GM19455 (cell line): Measurements from ENCODE around the gene ETV6.

ENCODE experiments used
- ATAC-seq: cut with Tn5 transposase; IDR thresholded peaks from one replicate; pipeline ENCODE4 v1.9.1; 2021; ENCODE audit not compliant: unreplicated experiment

Gene ETV6

GRCh38 chr12:11771356-11771755 is 121.9 kb downstream of the ETV6 start:
- no peak for ATAC-seq

- ATAC-seq: no peak
Measured at GRCh38 chr12:11771895-11772502, 122.5 kb downstream of the ETV6 start.

DNA sequence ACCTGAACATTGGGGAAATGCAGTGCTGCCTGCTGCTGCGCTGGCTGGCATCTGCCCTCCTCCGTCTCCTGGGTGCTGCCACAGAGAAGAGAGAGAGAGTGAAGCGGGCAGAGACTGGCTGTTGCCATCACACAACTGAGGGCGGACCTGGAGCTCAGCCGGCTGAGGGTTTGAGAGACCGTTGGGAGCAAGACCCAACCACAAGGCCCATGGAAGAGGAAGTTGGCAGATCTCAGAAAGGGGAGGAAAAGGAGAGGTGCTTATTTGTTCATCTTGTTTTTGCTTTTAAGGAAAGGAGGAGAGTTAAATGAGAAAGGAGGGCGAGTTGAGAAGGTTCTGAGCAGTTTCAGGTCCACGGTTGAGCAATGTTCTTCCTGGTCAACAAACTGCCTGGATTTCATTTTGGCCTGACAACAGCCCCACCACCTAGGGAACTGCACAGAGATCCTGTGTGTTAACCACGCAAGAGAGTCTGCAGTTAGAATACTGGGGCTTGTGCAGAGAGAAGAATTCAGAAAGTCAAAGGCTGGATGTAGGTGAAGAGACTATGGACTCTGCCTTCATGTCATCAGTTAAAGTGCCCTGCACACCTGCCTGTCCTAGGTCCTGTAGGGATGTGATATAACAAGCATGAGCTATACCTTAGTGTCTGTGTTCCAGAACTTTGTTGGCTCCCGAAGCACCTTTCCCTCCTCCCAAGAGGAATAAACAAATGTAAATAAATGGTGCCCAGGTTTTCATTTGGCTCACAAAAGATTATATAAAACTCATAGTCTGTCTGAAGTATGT is 124.6 kb downstream of the ETV6 start:
- ATAC-seq: no peak

DNA sequence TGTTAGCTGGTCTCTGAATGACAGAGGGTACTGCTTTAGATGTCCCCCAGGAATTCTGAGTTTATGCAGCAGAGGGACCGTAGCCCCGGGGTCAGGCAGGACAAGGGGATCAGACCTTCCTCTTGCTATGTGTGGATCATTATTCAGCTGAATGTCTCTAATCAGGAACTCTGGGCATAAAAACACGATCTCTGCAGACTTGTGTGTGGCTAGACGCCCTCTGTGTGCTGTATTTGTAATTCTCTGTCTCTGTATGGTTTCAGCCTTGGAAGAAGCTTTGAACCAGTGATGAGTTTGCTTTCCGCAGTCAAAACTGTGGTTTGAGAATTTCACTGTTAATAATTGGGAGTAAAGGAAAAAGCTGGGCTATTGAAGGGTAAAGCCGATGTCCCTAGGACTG is 125.3 kb downstream of the ETV6 start:
- ATAC-seq: no peak

DNA sequence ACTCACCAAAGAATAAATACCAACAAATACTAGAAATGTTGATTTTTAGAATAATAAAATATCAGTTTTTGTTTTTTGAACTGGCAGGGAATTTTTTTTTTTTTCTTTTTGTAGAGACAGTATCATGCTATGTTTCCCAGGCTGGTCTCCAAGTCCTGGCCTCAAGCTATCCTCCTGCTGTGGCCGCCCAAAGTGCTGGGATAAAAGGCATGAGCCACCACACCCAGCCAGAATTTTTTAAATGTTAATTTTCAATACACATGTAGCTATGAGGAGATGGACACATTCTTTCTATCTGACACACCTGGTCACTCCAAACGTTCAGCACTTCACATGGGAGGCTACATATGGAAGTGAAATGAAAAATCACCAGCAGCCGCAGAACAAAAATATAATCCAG is 126.8 kb downstream of the ETV6 start:
- no peak for ATAC-seq

DNA sequence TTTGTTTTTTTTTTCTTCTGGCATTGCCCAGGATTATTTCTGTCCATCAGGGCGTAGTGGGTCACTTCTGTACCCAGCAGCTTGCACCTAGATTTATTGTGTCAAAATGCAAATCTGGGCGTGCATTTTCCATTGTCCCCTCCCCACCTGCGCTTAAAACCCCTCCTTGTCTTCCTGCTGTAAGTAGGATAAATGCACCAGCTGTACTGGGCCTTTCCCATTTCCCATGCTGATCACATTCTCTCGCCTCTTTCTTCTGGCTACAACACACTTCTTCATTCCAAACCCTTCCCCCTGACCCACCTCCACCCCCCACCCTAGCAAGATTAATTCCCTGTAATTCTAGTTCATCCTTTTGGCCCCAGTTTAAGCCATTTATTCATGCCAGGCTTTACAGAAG is 128.0 kb downstream of the ETV6 start:
- ATAC-seq: no peak

DNA sequence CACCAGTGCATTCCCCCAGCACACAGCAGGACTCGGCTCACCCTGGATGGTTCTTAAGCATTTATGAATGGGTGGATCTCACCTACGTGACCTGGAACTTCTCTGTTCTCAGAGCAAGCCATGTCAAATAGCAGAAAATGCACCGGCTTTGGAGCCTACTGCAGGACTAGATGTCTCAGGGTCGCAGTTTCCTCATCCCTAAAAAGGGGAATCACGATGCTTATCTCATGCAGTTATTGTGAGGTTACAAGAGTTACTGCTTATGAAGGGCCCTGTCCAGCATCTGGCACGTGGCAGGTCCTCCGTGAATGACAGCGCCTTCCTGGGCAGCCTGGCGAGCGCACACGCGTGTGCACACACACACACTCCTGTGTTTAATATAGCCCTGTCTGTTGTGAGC is 128.5 kb downstream of the ETV6 start:
- ATAC-seq: no peak

DNA sequence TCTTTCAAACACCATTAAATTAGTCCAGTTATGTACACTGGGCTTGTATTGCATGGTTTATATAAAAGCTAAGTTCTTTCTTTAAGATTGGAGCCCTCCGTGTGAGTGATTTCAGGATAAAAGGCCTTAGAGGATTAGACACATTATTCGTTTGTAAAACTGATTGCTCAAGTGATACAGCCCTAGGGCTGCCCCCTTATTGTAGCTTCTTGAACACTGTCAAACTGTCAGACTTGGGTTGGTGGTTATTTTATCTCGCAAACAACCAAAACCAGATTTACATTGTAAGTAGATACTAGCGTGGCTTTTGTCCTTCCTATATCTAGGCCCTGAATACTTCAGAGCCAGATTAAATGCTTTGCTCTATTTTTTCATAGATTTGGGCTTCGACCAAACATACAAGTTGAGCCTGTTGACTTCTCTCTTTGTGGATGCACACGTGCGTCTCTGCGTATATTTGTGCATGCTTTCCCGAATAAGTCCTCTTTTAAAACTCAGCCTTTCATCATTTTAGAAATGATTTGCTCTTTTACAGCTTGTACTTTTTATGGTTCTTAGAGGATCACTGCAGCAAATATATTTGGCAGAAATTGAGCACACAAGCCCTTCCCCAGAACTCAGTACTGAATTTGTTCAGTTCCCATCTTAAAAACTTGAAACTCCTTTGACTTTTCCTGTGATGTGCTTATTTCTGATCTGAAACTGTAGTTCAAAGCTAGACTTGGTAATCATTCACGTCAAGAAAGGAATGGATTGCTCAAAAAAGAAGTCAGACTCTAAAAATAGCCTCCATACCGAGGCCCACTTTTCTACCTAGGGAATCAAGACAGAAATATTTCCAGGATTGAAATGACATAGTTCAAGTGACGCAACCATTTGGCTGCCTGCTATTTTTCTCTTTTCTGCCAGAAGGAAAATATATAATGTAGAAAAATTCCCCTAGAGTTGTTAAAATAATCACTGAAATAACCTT is 129.5 kb downstream of the ETV6 start:
- ATAC-seq: no peak

DNA sequence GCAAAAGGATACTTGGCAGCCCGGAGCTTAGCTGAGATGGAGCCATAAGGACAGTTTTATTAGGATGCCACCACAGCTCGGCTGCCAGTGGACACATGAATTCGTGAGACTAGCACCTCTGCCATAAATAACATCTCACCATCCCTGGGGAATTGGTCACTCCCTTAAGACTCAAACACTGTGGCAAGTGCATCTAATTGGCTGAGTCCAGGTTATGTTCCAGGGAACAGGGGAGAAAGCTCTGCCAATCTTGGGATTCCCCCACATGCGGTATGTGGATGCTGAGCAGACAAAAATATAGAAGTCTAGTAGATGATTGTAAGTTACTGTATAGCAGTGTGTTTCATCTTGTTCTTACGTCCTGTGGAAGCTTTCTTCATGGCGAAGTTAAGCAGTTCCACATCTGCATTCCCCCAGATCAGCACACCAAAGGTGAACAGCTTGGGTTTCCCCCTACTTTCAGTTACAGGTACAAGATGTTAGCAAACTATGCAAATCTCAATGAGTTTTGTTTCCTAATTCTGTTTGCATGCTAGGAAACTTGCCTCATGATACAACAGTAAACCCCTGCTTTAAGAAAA is 131.1 kb downstream of the ETV6 start:
- ATAC-seq: peak; percentile 83

- no peak for ATAC-seq
Measured at GRCh38 chr12:11782914-11783420, 133.5 kb downstream of the ETV6 start.

GRCh38 chr12:11785712-11786111 is 136.2 kb downstream of the ETV6 start:
- ATAC-seq: no peak

- ATAC-seq: no peak
Measured at GRCh38 chr12:11786638-11787365, 137.3 kb downstream of the ETV6 start.

- ATAC-seq: no peak
Measured at GRCh38 chr12:11787437-11787836, 138.0 kb downstream of the ETV6 start.

DNA sequence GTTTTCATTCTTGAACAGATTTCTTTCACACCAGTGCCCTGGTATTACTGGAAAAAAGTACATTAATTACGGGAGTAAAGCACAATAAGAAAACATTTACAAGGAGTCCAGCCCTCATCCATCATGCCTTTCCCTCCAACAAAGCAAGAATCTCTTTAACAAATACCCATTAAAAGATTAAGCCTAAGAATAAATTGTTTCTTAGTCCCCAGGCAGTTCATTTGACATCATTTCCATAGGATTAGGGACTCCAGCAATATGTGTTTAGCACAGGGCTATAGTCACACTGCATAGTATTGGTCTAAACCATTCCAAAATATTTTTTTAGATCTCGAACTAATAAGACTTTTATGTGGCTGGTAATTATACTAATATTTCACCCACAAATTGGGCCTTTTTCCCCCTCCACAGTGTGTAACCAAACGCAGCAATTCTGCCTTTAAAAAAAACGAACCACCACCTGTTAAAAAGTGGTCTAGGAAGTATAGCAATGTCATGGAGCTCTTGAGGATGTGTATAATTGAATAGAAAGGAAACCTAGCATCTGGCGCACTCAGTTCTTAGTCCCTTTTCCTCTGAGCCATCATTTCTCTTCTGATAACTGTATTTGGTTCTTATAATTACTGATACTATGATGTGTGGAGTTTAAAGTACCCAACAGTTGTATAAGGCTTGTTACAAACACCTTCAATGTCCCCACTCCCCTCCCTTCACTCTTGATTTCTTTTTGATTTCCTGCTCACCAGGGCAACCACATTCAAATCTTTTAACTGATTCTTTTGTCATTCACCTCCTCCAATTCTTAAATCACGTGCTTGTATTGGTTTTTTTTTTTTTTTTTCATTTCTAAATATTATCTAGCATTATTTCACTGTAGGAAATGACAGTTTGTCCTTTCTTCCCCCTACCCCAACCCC is 138.7 kb downstream of the ETV6 start:
- ATAC-seq: no peak

DNA sequence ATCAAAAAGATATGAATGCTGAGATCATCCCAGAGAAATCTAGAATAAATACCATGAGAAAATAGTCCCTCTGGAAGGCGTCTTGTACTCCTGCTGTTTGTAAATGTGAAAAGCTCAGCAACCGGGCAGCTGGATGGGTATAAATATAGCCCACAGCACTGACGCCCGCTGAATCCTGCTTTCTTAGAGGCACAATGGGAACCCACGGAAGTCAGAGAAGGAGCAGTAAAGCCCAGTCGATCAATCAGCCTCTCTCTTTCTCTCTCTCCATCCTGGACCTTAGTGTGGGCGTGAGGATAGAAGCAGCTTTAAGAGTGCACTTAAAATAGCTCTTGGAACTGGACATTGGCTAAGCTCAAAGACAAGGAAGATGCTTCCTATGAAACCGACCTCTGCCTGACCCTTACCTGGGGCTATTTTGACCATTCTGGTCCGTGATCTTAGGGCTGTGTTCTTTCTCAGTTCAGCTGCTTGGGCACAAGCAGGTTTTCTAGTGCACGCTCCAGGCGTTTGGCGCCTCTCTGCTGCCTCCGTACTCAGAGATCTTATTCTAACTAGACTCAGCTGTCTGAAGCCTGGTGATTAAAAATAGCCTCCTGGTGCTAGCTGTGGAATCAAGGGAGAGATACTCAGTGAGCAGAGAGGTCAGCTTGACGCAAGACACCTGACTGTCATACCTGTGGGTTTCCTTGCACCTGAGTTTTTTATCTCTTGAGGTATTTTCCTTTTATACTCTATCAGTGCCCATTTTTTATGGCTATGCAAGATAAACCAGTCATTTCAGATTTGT is 144.6 kb downstream of the ETV6 start:
- ATAC-seq: no peak

GRCh38 chr12:11794751-11795150 is 145.3 kb downstream of the ETV6 start:
- no peak for ATAC-seq

GRCh38 chr12:11795192-11795912 is 145.9 kb downstream of the ETV6 start:
- ATAC-seq: no peak

- no peak for ATAC-seq
Measured at GRCh38 chr12:11795913-11796459, 146.5 kb downstream of the ETV6 start.
